BLaER1 treated with 17β-estradiol and CSF1 and Interleukin-3, amounts not matched to agents 10 nM and 100 nM (cell line): ENCODE results near the gene BLM.
"Not testable (repeated sequence)": the region's sequence is repeated elsewhere in the genome, so short reads cannot be mapped to it uniquely, and the experiment has no call there.

Experiments used
- H3K27ac ChIP-seq, 11 experiments: shearing (Covaris generic); formaldehyde crosslinking; 2 replicates each; pipeline ENCODE4 v1.8.1; 2022
- H3K27me3 ChIP-seq, 11 experiments: shearing (Covaris generic); formaldehyde crosslinking; 2 replicates each; pipeline ENCODE4 v1.8.1; 2022
- H3K36me3 ChIP-seq, 11 experiments: shearing (Covaris generic); formaldehyde crosslinking; 2 replicates each; pipeline ENCODE4 v1.8.1; 2022
- H3K4me1 ChIP-seq, 10 experiments: shearing (Covaris generic); formaldehyde crosslinking; 2 replicates each; pipeline ENCODE4 v1.8.1; 2022
- H3K4me2 ChIP-seq, 11 experiments: shearing (Covaris generic); formaldehyde crosslinking; 2 replicates each; pipeline ENCODE4 v1.8.1; 2022
- H3K4me3 ChIP-seq, 10 experiments: shearing (Covaris generic); formaldehyde crosslinking; 2 replicates each; pipeline ENCODE4 v1.8.1; 2022
- H3K9ac ChIP-seq, 11 experiments: shearing (Covaris generic); formaldehyde crosslinking; 2 replicates each; pipeline ENCODE4 v1.8.1; 2022
- H3K9me3 ChIP-seq, 11 experiments: shearing (Covaris generic); formaldehyde crosslinking; replicated peaks in 1 of 11; 2 replicates each; pipeline ENCODE4 v1.8.1; 2022
- H4K20me1 ChIP-seq, 11 experiments: shearing (Covaris generic); formaldehyde crosslinking; 2 replicates each; pipeline ENCODE4 v1.8.1; 2022
- Cebpa-rat ChIP-seq, 11 experiments: shearing (Covaris generic); IDR thresholded peaks; 2 replicates each; pipeline ENCODE4 v1.8.1; 2022

BLM gene

GRCh38 chr15:90818251-90819210 is 101.4 kb downstream of the BLM start:
- Histone ChIP-seq H3K4me3 (peak overlapping the region in 8 of 10 experiments; percentile 19 to 55 (median 42); a peak in 13 of 20 replicates), H3K27me3 (no peaks in the 10 kb centered on the region), H3K27ac (peak overlapping the region; percentile 68 to 90 (median 85)), H3K9me3 (no peaks in the 10 kb centered on the region), H3K4me1 (peaks cover 56 to 100% (median 68%) of the 10 kb centered on the region in 10 experiments), H3K4me2 (peak overlapping the region; percentile 88 to 99 (median 93)), H3K36me3 (peaks cover 0 to 25% (median 21%) of the 10 kb centered on the region in 11 experiments; a peak in 16 of 22 replicates), H4K20me1 (peaks cover 0 to 8% (median 0%) of the 10 kb centered on the region in 11 experiments; a peak in 3 of 22 replicates), H3K9ac (peak overlapping the region; percentile 63 to 79 (median 74))
- TF ChIP-seq Cebpa-rat (IDR thresholded peaks at IDR 0.05), result peak in 1 of 11 experiments; percentile 40; a peak in 1 of 22 replicates

DNA sequence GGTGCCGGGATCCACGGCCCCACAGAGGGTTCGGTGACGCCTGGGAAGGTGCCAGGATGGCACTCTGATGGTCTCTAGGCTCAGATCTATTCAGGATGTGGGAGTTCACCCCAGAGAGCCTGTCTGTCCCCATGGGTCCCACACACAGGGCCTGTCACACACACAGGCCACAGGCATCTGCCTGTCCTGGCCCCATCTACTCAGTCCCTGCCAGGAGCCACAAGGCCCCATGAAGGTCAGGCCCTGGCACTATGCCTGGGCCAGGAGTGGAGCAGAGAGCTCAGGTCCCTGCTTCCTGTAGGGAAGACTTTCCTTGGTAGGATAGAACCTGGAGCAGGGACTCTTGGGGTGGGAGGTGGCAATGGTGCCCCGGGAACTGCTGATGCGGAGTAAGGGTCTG is 102.2 kb downstream of the BLM start:
- Histone ChIP-seq H3K27ac (peak overlapping the region; percentile 68 to 90 (median 85)), H3K4me3 (peak overlapping the region in 5 of 10 experiments; percentile 26 to 47 (median 36); a peak in 6 of 20 replicates), H3K4me2 (peak overlapping the region; percentile 88 to 99 (median 93)), H4K20me1 (peaks cover 0 to 8% (median 0%) of the 10 kb centered on the region in 11 experiments; a peak in 3 of 22 replicates), H3K9ac (peak overlapping the region; percentile 63 to 79 (median 74); a peak in 20 of 22 replicates), H3K4me1 (peaks cover 59 to 100% (median 76%) of the 10 kb centered on the region in 10 experiments), H3K36me3 (peaks cover 0 to 17% (median 13%) of the 10 kb centered on the region in 11 experiments; a peak in 15 of 22 replicates), H3K27me3 (no peaks in the 10 kb centered on the region), H3K9me3 (no peaks in the 10 kb centered on the region)
- TF ChIP-seq Cebpa-rat (IDR thresholded peaks at IDR 0.05), result no peak

GRCh38 chr15:90819850-90820249 is 102.7 kb downstream of the BLM start:
- peaks cover 0 to 8% (median 0%) of the 10 kb centered on the region in 11 experiments; a peak in 3 of 22 replicates for H4K20me1 ChIP-seq
- peak overlapping the region in 4 of 10 experiments; percentile 26 to 47 (median 41); a peak in 2 of 20 replicates for H3K4me3 ChIP-seq
- TF ChIP-seq Cebpa-rat (IDR thresholded peaks at IDR 0.05), result no peak
- H3K4me1 ChIP-seq, result peaks cover 59 to 99% (median 76%) of the 10 kb centered on the region in 10 experiments
- H3K4me2 ChIP-seq, result peak overlapping the region; percentile 88 to 99 (median 93)
- peaks cover 0 to 12% (median 8%) of the 10 kb centered on the region in 11 experiments; a peak in 13 of 22 replicates for H3K36me3 ChIP-seq
- no peaks in the 10 kb centered on the region for H3K27me3 ChIP-seq
- peak overlapping the region; percentile 63 to 79 (median 74); a peak in 19 of 22 replicates for H3K9ac ChIP-seq
- H3K9me3 ChIP-seq, result no peaks in the 10 kb centered on the region
- H3K27ac ChIP-seq, result peak overlapping the region; percentile 68 to 90 (median 85); a peak in 20 of 22 replicates

DNA sequence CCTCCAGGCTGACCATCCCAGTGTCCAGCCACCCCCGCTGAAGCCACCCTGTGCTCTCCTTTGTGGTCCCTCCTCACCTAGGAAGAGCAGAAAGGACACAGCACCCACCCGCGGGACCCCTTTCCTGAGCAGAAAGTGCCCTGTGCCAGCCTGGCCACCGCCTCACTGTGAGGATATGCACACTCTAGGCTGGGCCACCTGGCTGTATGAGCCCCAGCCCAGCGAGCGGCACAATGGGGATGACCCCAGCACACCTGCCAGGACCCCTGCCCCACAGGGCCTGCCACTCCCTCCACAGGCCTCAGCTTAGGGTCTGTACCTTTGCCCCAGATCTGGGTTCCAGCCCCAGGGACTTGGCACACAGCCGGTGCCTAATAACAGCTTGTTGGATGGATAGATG is 103.3 kb downstream of the BLM start:
- peak overlapping the region in 5 of 11 experiments; percentile 18 to 90 (median 88); a peak in 8 of 22 replicates for H3K27ac ChIP-seq
- no peaks in the 10 kb centered on the region for H3K9me3 ChIP-seq
- peaks cover 57 to 92% (median 72%) of the 10 kb centered on the region in 10 experiments for H3K4me1 ChIP-seq
- peak overlapping the region; percentile 88 to 99 (median 93) for H3K4me2 ChIP-seq
- peak overlapping the region in 7 of 11 experiments; percentile 24 to 79 (median 74); a peak in 8 of 22 replicates for H3K9ac ChIP-seq
- TF ChIP-seq Cebpa-rat (IDR thresholded peaks at IDR 0.05), result no peak
- H3K27me3 ChIP-seq, result no peaks in the 10 kb centered on the region
- no peak overlapping the region for H3K4me3 ChIP-seq
- H4K20me1 ChIP-seq, result peaks cover 0 to 8% (median 0%) of the 10 kb centered on the region in 11 experiments; a peak in 3 of 22 replicates
- H3K36me3 ChIP-seq, result peaks cover 0 to 6% (median 2%) of the 10 kb centered on the region in 11 experiments; a peak in 10 of 22 replicates

DNA sequence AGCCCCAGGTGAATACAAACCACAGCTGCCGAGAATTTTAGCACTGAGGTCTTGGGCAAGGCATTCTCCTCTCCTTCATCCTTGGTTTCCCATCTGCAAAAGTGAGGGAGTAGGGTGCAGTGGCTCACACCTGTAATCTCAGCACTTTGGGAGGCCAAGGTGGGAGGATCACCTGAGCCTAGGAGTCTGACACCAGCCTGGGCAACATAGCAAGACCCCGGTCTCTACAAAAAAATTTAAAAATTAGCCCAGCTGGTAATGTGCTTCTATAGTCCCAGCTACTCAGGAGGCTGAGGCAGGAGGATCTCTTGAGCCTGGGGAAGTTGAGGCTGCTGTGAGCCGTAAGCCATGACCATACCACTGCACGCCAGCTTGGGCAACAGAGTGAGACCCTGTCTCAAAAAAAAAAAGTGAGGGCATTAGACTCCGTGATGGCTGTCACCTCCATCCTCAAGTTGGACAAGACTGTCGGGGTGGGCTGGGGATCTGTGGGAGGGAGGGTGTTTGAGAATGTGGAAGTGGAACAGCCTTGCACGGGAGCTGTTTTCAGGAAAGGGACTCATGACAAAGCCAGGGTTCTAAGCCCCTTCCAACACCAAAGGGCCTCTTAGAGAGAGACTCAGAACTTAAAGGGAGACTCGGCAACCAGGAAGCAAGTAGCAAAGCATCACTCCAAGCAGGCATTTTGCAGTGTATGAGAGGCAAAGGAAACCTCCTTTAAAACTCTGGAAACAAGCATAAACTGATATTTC is 105.2 kb downstream of the BLM start:
- Histone ChIP-seq H3K36me3 (no peaks in the 10 kb centered on the region), H3K4me2 (peak overlapping the region in 9 of 11 experiments; percentile 3 to 93 (median 33); a peak in 12 of 22 replicates), H3K27me3 (no peaks in the 10 kb centered on the region), H3K9ac (no peak overlapping the region), H3K4me1 (peaks cover 38 to 81% (median 57%) of the 10 kb centered on the region in 10 experiments), H3K9me3 (peaks cover 0 to 13% (median 7%) of the 10 kb centered on the region in 11 experiments; a peak in 8 of 22 replicates), H4K20me1 (peaks cover 0 to 7% (median 0%) of the 10 kb centered on the region in 11 experiments; a peak in 3 of 22 replicates), H3K27ac (no peak overlapping the region; a peak in 1 of 22 replicates), H3K4me3 (no peak overlapping the region)
- TF ChIP-seq Cebpa-rat (IDR thresholded peaks at IDR 0.05), result no peak

GRCh38 chr15:90823455-90823974 is 106.4 kb downstream of the BLM start:
- H3K27me3 ChIP-seq, result no peaks in the 10 kb centered on the region
- no peak overlapping the region for H3K9ac ChIP-seq
- H3K36me3 ChIP-seq, result no peaks in the 10 kb centered on the region
- H3K4me1 ChIP-seq, result peaks cover 33 to 81% (median 56%) of the 10 kb centered on the region in 10 experiments
- H3K27ac ChIP-seq, result no peak overlapping the region; a peak in 1 of 22 replicates
- peaks cover 0 to 13% (median 7%) of the 10 kb centered on the region in 11 experiments; a peak in 8 of 22 replicates for H3K9me3 ChIP-seq
- TF ChIP-seq Cebpa-rat (IDR thresholded peaks at IDR 0.05), result no peak
- no peak overlapping the region for H3K4me3 ChIP-seq
- no peaks in the 10 kb centered on the region; a peak in 1 of 22 replicates for H4K20me1 ChIP-seq
- peak overlapping the region in 7 of 11 experiments; percentile 21 to 63 (median 36); a peak in 12 of 22 replicates for H3K4me2 ChIP-seq

GRCh38 chr15:90825115-90825899 is 108.2 kb downstream of the BLM start:
- Histone ChIP-seq H3K4me1 (peaks cover 33 to 81% (median 56%) of the 10 kb centered on the region in 10 experiments), H3K9me3 (peaks cover 0 to 13% (median 7%) of the 10 kb centered on the region in 11 experiments; a peak in 8 of 22 replicates)
- not testable (repeated sequence) for H4K20me1 ChIP-seq, H3K9ac ChIP-seq, H3K36me3 ChIP-seq, H3K4me3 ChIP-seq, H3K4me2 ChIP-seq, H3K27me3 ChIP-seq, H3K27ac ChIP-seq

- H3K4me2 ChIP-seq, result peak overlapping the region in 3 of 11 experiments; percentile 85 to 97 (median 87); a peak in 6 of 22 replicates
- not testable (repeated sequence) for H3K27ac ChIP-seq, H3K4me3 ChIP-seq, H3K36me3 ChIP-seq, H3K27me3 ChIP-seq, H4K20me1 ChIP-seq
- peaks cover 0 to 13% (median 7%) of the 10 kb centered on the region in 11 experiments; a peak in 8 of 22 replicates for H3K9me3 ChIP-seq
- peaks cover 38 to 81% (median 58%) of the 10 kb centered on the region in 10 experiments for H3K4me1 ChIP-seq
- H3K9ac ChIP-seq, result peak overlapping the region in 1 of 11 experiments; percentile 1; a peak in 1 of 22 replicates
Measured at GRCh38 chr15:90826206-90826885, 109.2 kb downstream of the BLM start.
